Smooth muscle cell (in vitro differentiated cells): ENCODE measurements around the gene GPR146. TPM values are rescaled to one million over a fixed set of nuclear protein-coding genes. Genes with fewer than 3 reads are reported as not detected.

Source experiments
- DNase-seq: peaks from one replicate; lab custom pipeline; 2025; ENCODE audit not compliant: unreplicated experiment; lab: John Stamatoyannopoulos, UW
- H2AFZ ChIP-seq: fragments of 200-600 bp; sonication (generic); 2 replicates; pipeline ENCODE4 v1.6.0; 2016; ENCODE audit warnings: antibody characterized with exemption, low read depth, mild to moderate bottlenecking
- H3F3A ChIP-seq: fragments of 200-600 bp; sonication (generic); 2 replicates; pipeline ENCODE4 v1.6.0; 2017; ENCODE audit warnings: antibody characterized with exemption, low read depth
- H3K27ac ChIP-seq: fragments of 200-600 bp; sonication (generic); 2 replicates; pipeline ENCODE4 v1.5.1; 2016; ENCODE audit warnings: low read depth, mild to moderate bottlenecking
- H3K27me3 ChIP-seq: fragments of 200-600 bp; sonication (generic); 2 replicates; pipeline ENCODE4 v1.6.1; 2016; ENCODE audit warnings: low read depth, mild to moderate bottlenecking
- H3K36me3 ChIP-seq: fragments of 200-600 bp; sonication (generic); 2 replicates; pipeline ENCODE4 v1.5.1; 2016; ENCODE audit warnings: low read depth
- H3K4me1 ChIP-seq: fragments of 200-600 bp; sonication (generic); 2 replicates; pipeline ENCODE4 v1.5.1; 2016; ENCODE audit warnings: low read depth
- H3K4me2 ChIP-seq: fragments of 200-600 bp; sonication (generic); 2 replicates; pipeline ENCODE4 v1.6.0; 2016; ENCODE audit warnings: mild to moderate bottlenecking
- H3K4me3 ChIP-seq: fragments of 200-600 bp; sonication (generic); 2 replicates; pipeline ENCODE4 v1.5.1; 2016; ENCODE audit warnings: mild to moderate bottlenecking
- H3K79me2 ChIP-seq: fragments of 200-600 bp; sonication (generic); 2 replicates; pipeline ENCODE4 v1.6.0; 2016; ENCODE audit warnings: low read depth, mild to moderate bottlenecking
- H3K9ac ChIP-seq: fragments of 200-600 bp; sonication (generic); 2 replicates; pipeline ENCODE4 v1.6.0; 2016; ENCODE audit warnings: low read depth
- H3K9me3 ChIP-seq: fragments of 200-600 bp; sonication (generic); replicated peaks from 2 replicates; pipeline ENCODE4 v1.5.1; 2016; ENCODE audit warnings: low read depth
- H4K20me1 ChIP-seq: fragments of 200-600 bp; sonication (generic); 2 replicates; pipeline ENCODE4 v1.6.0; 2016; ENCODE audit warnings: low read depth
- CTCF ChIP-seq: fragments of 200-600 bp; sonication (generic); IDR thresholded peaks from 2 replicates; pipeline ENCODE4 v1.5.1; 2017; ENCODE audit warnings: borderline replicate concordance, mild to moderate bottlenecking, antibody characterized with exemption; ENCODE audit not compliant: insufficient read depth, poor library complexity, severe bottlenecking
- WGBS: methylation state at CpG from one replicate; pipeline ENCODE4 v1.1.7; 2016; ENCODE audit warnings: low lambda C conversion rate; 5-methylcytosine and 5-hydroxymethylcytosine counted together
- polyA plus RNA-seq: library from polyadenylated mRNA; unstranded; fragments of >200 nt; fragmentation: Nextera tagmentation; extraction: Ambion mirVana; gene quantifications from 2 replicates; pipeline ENCODE4 v1.2.1, GENCODE V29; 2016
- total RNA-seq: library from RNA; depleted of rRNA; stranded (reverse); fragments of >200 nt; gene quantifications from 2 replicates; pipeline ENCODE4 v1.2.3, GENCODE V29; 2014

The GPR146 gene
- total and polyA plus RNA-seq, 2 experiments from 2014 or later: 1.8 to 2.2 TPM

- 72% methylated on average over 10 of the region's 12 CpGs for WGBS
Observed at GRCh38 chr7:1079546-1079945, 35.2 kb downstream of the GPR146 start.

GRCh38 chr7:1080252-1080920, 36.0 kb downstream of the GPR146 start:
- Histone ChIP-seq H4K20me1 (peaks cover 59% of the 10 kb centered on the region), H3K4me3 (no peak overlapping the region), H3K79me2 (no peaks in the 10 kb centered on the region), H3K9ac (no peak overlapping the region), H3K36me3 (no peaks in the 10 kb centered on the region), H3K4me1 (peaks cover 7% of the 10 kb centered on the region), H2AFZ (no peak overlapping the region), H3K4me2 (no peak overlapping the region), H3F3A (no peaks in the 10 kb centered on the region), H3K27me3 (no peaks in the 10 kb centered on the region), H3K27ac (no peak overlapping the region), H3K9me3 (no peaks in the 10 kb centered on the region)
- 92% methylated on average over 38 of the region's 38 CpGs for WGBS
- DNase-seq: no peak
- no peak for TF ChIP-seq CTCF

More at GRCh38 chr7:1079546-1079945, 35.2 kb downstream of the GPR146 start:
- Histone ChIP-seq H3F3A (no peaks in the 10 kb centered on the region), H3K79me2 (no peaks in the 10 kb centered on the region), H3K27me3 (no peaks in the 10 kb centered on the region), H3K4me1 (peaks cover 7% of the 10 kb centered on the region), H3K36me3 (no peaks in the 10 kb centered on the region), H3K9ac (no peak overlapping the region), H4K20me1 (peaks cover 59% of the 10 kb centered on the region), H3K27ac (no peak overlapping the region), H3K4me3 (no peak overlapping the region), H3K4me2 (no peak overlapping the region), H2AFZ (no peak overlapping the region), H3K9me3 (no peaks in the 10 kb centered on the region)
- no peak for DNase-seq
- no peak for TF ChIP-seq CTCF

- H3K36me3 ChIP-seq: no peaks in the 10 kb centered on the region
- H3K79me2 ChIP-seq: no peaks in the 10 kb centered on the region
- peaks cover 7% of the 10 kb centered on the region for H3K4me1 ChIP-seq
- no peaks in the 10 kb centered on the region for H3K9me3 ChIP-seq
- no peak overlapping the region for H3K9ac ChIP-seq
- no peak overlapping the region for H2AFZ ChIP-seq
- WGBS: 97% methylated on average over 16 of the region's 16 CpGs
- H3K27ac ChIP-seq: no peak overlapping the region
- no peak overlapping the region for H3K4me2 ChIP-seq
- no peaks in the 10 kb centered on the region for H3F3A ChIP-seq
- H3K4me3 ChIP-seq: no peak overlapping the region
- no peaks in the 10 kb centered on the region for H3K27me3 ChIP-seq
- TF ChIP-seq CTCF: no peak
- DNase-seq: no peak
- peaks cover 64% of the 10 kb centered on the region for H4K20me1 ChIP-seq
Observed at GRCh38 chr7:1080921-1081255, 36.5 kb downstream of the GPR146 start.

- Histone ChIP-seq H3F3A (no peaks in the 10 kb centered on the region), H3K27me3 (no peaks in the 10 kb centered on the region), H3K79me2 (no peaks in the 10 kb centered on the region), H3K9ac (no peak overlapping the region), H3K4me1 (peaks cover 7% of the 10 kb centered on the region), H3K27ac (no peak overlapping the region), H3K4me3 (no peak overlapping the region), H3K4me2 (no peak overlapping the region), H4K20me1 (peaks cover 69% of the 10 kb centered on the region), H3K9me3 (no peaks in the 10 kb centered on the region), H2AFZ (no peak overlapping the region), H3K36me3 (no peaks in the 10 kb centered on the region)
- DNase-seq: no peak
- WGBS: 93% methylated on average over 20 of the region's 20 CpGs
- no peak for TF ChIP-seq CTCF
Observed at GRCh38 chr7:1081336-1081735, 37.0 kb downstream of the GPR146 start.
